GDM1 (cell line): Measurements from ENCODE around the gene SCAF1.
A peak's percentile ranks its signal among the peaks of the same experiment; 100 is the strongest.

ENCODE experiments used
- DNase-seq: peaks from one replicate; lab custom pipeline; 2025; lab: John Stamatoyannopoulos, UW

Gene SCAF1, protein sequence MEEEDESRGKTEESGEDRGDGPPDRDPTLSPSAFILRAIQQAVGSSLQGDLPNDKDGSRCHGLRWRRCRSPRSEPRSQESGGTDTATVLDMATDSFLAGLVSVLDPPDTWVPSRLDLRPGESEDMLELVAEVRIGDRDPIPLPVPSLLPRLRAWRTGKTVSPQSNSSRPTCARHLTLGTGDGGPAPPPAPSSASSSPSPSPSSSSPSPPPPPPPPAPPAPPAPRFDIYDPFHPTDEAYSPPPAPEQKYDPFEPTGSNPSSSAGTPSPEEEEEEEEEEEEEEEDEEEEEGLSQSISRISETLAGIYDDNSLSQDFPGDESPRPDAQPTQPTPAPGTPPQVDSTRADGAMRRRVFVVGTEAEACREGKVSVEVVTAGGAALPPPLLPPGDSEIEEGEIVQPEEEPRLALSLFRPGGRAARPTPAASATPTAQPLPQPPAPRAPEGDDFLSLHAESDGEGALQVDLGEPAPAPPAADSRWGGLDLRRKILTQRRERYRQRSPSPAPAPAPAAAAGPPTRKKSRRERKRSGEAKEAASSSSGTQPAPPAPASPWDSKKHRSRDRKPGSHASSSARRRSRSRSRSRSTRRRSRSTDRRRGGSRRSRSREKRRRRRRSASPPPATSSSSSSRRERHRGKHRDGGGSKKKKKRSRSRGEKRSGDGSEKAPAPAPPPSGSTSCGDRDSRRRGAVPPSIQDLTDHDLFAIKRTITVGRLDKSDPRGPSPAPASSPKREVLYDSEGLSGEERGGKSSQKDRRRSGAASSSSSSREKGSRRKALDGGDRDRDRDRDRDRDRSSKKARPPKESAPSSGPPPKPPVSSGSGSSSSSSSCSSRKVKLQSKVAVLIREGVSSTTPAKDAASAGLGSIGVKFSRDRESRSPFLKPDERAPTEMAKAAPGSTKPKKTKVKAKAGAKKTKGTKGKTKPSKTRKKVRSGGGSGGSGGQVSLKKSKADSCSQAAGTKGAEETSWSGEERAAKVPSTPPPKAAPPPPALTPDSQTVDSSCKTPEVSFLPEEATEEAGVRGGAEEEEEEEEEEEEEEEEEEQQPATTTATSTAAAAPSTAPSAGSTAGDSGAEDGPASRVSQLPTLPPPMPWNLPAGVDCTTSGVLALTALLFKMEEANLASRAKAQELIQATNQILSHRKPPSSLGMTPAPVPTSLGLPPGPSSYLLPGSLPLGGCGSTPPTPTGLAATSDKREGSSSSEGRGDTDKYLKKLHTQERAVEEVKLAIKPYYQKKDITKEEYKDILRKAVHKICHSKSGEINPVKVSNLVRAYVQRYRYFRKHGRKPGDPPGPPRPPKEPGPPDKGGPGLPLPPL

DNA sequence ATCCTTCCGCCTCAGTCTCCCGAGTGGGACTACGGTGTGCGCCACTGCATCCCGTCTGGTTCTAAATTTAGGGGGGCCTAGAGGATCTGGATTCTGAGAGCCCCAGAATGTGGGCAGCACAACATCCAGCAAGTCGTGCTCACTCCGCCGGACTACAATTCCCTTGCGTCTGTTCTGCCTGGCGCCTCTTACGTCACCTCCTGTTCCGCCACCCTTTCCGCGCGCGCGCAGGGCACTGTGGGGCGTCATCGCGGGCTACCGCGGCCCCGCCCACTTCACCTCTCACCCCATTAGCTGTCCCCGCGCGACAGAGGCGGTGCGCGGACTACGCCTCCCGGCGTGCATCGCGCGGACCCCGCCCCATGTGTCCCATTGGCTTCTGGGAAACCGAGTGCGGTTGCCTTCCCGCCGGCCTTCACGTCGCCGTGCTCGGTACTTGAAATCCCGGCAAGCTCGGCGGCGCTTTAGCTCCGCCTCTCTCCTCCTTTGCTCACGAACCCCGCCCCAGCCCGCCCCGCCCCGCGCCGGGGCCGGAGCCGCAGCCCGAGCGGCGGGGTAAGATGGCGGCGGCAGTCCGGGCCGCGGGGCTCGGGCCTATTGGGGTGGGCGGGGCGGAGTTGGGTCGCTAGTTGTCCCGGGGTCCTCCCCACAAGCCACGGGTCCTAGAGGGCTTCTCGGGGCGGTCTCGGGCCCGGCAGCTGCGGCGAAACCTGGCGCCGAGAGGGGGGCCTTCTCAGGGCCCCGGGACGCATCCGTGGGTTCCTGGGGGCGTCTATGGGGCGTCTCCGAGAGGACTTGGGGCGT, at the start of gene SCAF1:
Gene SCAF1 (plus strand): TSS at position 522 of the 804 bp plus-strand sequence. CDS start 2,818 bp downstream, outside the sequence.
- peak; percentile 100 for DNase-seq

DNA sequence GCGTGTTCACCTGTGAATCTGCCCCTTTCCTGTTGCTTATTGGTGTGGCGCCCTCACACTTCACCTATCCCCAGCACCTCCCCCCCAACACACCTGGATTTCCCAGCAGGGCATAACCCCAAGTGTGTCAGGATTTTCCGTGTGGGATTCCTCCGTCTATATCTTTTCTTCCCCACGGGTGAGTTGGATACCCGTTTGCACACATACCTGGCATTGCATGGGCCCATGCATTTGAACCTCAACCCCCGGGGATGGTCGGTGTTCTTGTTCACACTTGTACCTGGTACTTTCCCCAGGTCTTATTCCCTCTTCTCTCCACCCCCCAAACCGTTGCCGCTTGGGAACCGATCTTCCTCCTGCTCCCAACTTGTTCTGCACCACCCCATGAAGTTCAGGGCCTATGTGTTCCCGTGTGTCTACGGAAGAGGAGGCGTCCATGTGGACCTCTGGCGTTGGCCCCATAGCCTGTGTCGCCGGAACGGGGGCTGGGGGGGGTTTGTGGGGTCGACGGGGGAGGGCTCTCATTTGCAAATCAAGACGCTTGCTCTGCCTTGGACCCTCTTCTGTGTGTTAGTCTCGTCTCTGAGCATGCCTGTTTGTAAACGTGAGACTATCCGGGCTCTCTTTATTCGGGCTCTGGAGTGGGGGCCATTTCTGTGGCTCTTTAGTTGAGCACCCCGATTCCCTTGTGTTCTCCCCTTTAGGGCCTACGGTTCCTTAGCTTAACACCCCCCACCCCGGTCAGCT, 49.4 kb upstream of the SCAF1 start:
- no peak for DNase-seq

- peak; percentile 84 for DNase-seq
These were observed 48.5 kb upstream of the SCAF1 start for GRCh38 chr19:49593233-49594113.

DNA sequence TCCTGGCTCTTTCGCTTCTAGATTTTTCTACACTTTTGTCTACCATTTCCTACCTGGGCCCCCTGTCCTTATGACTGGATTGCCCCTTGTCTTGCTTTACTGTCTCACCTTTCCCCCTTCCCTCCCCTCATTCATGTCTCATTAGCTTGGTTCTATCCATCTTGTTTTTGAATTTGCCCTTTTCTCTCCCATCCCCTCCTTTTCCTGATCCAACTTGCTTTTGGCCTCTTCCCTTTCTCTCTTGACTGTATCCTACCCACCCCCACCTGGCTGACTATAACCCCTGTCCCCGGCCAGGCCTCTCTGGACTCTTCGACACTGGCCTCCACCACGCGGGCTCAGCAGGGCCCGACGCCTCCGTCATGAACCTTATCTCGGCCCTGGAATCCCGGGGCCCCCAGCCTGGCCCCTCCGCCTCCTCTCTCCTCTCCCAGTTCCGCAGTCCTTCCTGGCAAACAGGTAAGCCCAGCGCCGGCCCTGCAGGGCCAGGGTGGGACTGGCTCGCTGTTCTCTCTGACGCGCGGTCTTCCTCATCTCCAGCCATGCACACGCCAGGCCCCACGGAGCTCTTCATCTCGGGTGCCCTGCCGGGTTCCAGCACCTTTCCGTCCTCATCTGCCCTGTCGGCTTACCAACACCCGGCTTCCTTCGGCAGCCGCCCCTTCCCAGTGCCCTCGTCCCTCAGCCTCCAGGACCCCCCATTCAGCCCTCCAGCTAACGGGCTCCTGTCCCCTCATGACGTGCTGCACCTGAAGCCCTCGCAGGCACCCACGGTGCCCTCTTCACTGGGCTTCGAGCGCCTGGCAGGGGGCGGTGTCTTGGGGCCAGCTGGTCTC, 47.6 kb upstream of the SCAF1 start:
- no peak for DNase-seq

GRCh38 chr19:49594993-49595818, 46.8 kb upstream of the SCAF1 start:
- no peak for DNase-seq

- no peak for DNase-seq
These were observed 46.1 kb upstream of the SCAF1 start for GRCh38 chr19:49595819-49596404.

GRCh38 chr19:49596407-49596806, 45.6 kb upstream of the SCAF1 start:
- DNase-seq, result no peak

- DNase-seq, result no peak
These were observed 44.9 kb upstream of the SCAF1 start for GRCh38 chr19:49596954-49597702.

DNA sequence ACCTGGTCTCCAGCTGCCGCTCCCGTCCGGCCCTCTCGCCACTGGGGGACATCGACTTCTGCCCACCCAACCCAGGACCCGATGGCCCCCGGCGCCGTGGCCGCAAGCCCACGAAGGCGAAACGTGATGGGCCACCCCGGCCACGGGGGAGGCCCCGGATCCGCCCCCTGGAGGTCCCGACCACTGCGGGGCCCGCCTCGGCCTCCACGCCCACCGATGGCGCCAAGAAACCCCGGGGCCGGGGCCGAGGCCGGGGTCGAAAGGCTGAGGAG, 44.4 kb upstream of the SCAF1 start:
- no peak for DNase-seq

DNA sequence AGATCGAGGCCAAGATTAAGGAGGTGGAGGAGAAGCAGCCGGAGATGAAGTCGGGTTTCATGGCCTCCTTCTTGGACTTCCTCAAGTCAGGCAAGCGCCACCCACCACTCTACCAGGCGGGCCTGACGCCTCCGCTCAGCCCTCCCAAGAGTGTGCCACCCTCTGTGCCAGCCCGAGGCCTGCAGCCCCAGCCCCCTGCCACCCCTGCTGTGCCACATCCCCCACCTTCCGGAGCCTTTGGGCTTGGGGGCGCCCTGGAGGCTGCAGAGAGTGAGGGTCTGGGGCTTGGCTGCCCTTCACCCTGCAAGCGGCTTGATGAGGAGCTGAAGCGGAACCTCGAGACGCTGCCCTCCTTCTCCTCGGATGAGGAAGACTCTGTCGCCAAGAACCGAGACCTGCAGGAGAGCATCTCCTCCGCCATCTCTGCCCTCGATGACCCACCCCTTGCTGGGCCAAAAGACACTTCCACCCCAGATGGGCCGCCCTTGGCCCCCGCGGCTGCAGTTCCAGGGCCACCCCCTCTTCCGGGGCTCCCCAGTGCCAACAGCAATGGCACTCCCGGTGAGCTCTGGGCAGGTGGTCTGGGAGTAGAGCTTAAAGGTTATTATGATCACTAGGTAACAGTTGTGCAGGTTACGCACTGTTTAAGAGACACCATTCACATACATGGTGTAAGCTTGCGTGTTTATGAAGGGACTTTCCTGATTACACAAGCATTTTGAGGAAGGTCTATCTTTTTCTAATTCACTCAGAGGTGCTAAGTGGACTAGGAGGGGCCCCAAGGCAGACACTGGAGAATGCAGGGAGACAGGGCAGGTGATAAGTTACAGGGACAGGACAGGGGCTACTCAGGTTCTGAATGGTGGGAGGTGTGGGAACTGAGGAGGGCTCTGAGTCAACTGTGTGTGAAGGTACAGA, 42.4 kb upstream of the SCAF1 start:
- no peak for DNase-seq

GRCh38 chr19:49601482-49602038, 40.4 kb upstream of the SCAF1 start:
- DNase-seq, result no peak

GRCh38 chr19:49602806-49603205, 39.2 kb upstream of the SCAF1 start:
- DNase-seq, result no peak

GRCh38 chr19:49605605-49606004, 36.4 kb upstream of the SCAF1 start:
- DNase-seq, result no peak

DNA sequence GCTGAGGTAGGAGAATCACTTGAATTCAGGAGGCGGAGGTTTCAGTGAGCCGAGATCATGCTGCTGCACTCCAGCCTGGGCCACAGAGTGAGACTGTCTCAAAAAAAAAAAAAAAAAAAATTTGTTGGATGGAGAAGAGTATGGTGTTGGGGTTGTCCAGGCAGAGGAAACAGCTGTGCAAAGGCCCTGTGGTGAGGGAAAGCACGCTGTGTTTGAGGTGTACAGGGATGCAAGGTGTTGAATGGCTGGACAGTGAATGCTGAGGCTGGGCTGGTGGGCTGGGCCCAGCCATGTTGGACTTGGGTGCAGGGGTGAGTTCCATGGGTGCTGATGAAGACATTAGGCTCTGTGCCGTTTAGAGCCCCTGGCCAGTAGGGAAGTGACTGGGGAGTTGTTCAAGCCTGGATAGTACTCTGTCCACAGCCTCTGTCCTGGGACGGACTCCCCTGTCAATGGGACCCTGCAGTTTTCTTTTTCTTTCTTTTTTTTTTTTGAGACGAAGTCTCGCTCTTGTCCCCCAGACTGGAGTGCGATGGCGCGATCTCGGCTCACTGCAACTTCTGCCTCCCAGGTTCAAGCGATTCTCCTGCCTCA, 32.4 kb upstream of the SCAF1 start:
- no peak for DNase-seq

DNA sequence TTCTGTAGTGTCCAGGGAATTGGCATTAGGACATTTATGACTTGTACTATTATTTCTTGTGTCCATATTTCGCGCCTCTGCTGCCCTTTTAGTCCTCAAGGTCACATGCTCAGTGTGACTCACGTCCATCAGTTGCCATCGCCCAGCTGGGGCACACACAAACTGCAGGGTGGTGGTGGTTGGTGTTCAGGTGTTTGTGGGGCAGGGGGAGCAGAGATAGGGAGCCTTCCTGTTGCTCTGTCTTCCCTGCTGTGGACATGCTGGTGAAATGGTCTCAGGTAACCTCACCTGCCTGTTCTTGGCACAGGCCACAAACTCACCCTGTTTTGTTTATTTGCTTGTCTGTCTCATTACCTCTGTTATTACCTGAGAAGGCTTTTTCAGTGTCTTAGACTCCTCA, 28.6 kb upstream of the SCAF1 start:
- DNase-seq, result no peak
